ENCODE results near the gene CFHR1.
"Not testable (repeated sequence)": the region's sequence is repeated elsewhere in the genome, so short reads cannot be mapped to it uniquely, and the experiment has no call there.

CFHR1 gene

DNA sequence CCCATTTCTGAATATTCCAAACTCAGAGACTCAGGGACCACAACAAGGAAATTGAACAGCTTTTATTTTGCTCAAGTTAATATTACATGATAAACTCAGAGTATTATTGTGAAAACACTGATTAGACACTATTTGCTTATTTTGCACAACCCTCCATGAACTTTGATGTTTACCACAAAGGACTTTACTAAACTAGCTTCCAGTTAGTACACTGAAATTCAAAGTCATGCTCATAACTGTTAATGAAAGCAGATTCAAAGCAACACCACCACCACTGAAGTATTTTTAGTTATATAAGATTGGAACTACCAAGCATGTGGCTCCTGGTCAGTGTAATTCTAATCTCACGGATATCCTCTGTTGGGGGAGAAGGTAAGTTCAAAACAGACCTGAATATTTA, at the start of gene CFHR1:
CFHR1 (plus strand) TSS at position 201 of the 400 bp plus-strand sequence; CDS start at position 315, 114 bp downstream.
- not testable (repeated sequence) for DNase-seq

DNA sequence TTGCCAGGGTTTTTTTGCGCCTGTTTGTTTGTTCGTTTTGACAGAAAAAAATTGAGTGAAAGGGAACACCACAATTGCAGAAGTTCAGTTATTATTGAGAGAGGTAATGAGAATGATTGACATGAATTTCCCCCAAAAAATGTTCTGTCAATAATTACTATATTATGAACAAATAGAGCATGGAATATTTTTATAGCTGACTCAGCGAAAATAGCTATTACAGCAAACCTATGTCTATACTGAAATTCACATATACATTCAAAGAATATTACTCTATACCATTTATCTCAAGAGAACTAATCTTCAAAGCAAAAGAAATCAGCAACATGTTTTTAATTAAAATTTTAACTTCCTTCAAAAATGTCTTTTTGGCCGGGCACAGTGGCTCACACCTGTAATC, 49.7 kb upstream of the CFHR1 start:
- not testable (repeated sequence) for DNase-seq

- DNase-seq = no peak
Measured at GRCh38 chr1:196773713-196774112, 45.8 kb upstream of the CFHR1 start.

DNA sequence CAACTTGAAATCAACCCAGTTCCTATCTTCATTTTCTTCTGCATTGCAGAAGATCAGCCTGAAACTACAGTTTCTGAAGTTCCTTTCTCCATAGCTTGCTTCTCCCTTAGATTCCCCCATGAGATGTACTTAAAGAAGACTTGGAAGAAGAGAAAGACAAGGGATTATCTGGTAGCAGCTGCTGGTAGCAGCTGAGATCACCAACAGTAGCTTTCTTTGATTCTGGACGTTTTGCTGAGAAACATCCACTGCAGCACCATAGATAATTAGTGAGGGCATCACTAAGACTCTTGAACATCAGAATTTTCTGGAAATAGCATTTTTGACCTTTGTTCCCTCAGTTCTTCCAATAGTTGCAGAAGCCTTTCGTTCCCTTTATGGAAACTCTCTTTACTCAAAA, 45.4 kb upstream of the CFHR1 start:
- DNase-seq = no peak

GRCh38 chr1:196774603-196775002, 44.9 kb upstream of the CFHR1 start, which contains the start of gene CFHR3:
TSS of gene CFHR3 (plus strand) at chr1:196774840. CDS start at chr1:196774887, 47 bp downstream.
- no peak for DNase-seq

DNA sequence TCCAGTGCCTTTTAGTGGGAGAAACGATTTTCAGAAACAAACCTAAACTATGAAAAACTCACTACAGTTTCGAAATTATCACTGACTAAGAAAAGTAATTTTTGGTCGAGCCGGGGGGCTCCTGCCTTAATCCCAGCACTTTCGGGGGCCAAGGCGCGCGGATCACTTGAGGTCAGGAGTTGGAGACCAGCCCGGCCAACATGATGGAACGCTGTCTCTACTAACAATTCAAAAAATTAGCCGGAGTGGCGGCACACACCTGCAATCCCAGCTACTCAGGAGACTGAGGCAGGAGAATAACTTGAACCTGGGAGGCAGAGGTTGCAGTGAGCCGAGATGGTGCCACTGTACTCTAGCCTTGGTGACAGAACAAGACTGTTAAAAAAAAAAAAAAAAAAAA, 41.9 kb upstream of the CFHR1 start:
- no peak for DNase-seq

- DNase-seq = no peak
Measured at GRCh38 chr1:196779093-196779492, 40.4 kb upstream of the CFHR1 start.

DNA sequence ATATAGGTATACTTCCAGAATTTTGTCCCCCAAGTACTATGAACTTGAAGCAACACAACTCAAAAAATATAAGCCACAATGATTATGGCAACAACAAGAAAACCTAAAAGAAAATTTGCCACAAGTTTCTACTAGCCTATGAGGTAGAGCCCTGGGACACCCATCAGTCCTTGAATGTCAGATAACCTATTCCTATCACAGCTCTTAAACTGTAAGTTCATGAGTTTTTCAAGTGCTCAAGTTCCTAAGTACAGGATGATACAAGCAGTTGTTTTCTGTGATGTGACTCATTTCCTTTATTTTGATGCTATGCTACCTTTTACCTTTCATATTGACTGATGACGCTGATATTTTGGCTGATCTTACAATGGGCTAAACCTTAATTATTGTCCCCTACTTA, 28.3 kb upstream of the CFHR1 start:
- not testable (repeated sequence) for DNase-seq

GRCh38 chr1:196794103-196794502, 25.4 kb upstream of the CFHR1 start:
- DNase-seq = not testable (repeated sequence)

GRCh38 chr1:196797891-196798290, 21.6 kb upstream of the CFHR1 start:
- DNase-seq = no peak

- DNase-seq = not testable (repeated sequence)
Measured at GRCh38 chr1:196801920-196802319, 17.6 kb upstream of the CFHR1 start.

DNA sequence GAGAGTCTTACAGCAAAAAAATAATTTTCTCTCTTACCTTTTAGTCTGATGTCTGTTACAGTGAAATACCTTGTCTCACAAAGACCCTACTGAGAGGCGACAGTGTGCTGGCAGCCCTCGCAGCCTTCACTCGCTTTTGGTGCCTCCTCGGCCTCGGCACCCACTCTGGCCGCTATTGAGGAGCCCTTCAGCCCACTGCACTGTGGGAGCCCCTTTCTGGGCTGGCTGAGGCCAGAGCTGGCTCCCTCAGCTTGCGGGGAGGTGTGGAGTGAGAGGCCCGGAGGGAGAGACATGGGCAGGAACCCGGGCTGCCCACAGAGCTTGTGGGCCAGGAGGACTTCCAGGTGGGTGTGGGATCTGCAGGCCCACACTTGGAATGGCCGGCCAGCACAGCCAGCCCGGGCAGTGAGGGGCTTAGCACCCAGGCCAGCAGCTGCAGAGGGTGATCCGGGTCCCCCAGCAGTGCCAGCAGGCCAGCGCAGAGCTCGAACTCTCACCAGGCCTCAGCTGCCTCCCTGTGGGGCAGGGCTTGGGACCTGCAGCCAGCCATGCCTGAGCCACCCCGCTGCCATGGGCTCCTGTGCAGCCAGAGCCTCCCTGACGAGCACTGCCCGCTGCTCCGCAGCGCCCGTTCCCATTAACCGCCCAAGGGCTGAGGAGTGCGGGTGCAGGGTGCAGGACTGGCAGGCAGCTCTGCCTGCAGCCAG, 10.8 kb upstream of the CFHR1 start:
- DNase-seq = no peak

- not testable (repeated sequence) for DNase-seq
Measured at GRCh38 chr1:196817442-196817841, 2.1 kb upstream of the CFHR1 start.

DNA sequence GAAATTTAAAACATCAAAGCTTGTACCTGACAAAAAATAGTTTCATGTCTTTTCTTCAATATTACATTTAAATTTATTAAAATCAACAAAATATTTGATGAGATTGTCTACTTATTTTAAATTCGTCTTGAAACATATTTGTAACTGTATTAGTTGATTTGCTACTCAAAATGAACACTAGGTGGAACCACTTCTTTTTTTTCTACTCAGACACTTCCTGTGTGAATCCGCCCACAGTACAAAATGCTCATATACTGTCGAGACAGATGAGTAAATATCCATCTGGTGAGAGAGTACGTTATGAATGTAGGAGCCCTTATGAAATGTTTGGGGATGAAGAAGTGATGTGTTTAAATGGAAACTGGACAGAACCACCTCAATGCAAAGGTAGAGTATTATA, 8.3 kb downstream of the CFHR1 start:
- DNase-seq = not testable (repeated sequence)

DNA sequence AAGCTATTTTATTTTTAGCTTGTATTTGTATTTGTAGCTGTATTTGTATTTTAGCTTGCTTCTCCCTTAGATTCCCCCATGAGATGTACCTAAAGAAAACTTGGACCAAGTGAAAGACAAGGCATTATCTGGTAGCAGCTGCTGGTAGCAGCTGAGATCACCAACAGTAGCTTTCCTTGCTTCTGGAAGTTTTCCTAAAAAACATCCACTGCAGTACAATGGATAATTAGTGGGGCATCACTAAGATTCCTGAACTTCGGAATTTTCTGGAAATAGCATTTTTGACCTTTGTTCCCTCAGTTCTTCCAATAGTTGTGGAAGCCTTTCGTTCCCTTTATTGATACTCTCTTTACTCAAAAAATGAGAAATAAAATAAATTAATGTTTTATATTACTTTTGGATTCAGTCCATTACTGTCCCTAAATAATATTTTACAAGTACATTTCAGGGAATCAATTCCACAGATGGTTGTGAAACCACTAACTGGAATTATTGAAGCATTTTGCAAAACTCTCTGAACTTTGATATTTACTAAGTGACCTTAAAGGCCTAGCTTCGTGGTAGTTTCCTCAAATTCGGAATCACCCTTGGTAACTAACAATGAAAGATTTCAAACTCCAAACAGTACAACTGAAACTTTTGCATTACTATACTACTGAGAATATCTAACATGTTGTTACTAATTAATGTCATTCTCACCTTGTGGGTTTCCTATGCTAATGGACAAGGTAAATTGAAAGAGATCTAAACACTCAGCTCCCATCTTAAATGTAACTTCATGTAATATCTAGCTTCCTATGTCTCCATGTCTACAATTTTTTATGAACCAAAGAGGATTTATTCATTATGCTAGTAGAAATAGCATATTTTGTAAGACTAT, 30.3 kb downstream of the CFHR1 start:
- DNase-seq = not testable (repeated sequence)

DNA sequence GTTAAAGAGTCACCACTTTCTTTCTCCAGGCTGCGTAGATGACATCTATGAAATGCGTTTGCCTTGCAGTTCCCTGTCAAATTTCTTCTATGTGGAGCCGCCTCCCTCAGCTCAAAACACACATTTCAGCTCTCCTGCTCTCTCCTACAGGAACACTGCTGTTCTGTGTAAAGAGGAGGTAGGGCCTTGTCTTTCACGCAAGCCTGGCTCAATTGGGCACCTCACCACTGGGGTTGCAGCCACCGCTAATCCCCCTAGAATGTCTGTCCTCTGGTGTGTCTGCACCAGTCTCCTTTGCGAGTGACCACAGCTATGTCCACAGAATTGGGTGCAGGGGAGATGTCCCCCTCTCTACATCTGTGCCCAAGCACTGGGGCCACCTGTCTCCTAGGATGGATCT, 36.5 kb downstream of the CFHR1 start:
- no peak for DNase-seq

DNA sequence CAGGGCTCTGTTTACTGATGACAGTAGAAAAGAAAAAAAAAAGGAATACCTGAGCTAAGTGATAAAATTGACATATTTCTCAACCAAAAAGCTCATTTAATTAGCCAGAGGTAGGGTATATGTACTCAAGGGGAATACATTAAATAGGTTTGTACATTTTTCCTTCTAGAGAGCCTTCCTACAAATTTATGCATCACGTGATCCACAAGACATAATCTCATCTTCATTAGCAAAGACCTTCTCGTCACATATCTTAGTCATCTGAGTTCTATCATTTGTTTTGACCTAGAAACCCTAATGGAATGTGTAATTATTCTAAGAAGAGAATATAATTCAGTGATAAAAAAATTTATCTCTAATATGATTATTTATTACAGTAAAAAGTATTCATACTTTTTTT, 37.7 kb downstream of the CFHR1 start:
- no peak for DNase-seq

DNA sequence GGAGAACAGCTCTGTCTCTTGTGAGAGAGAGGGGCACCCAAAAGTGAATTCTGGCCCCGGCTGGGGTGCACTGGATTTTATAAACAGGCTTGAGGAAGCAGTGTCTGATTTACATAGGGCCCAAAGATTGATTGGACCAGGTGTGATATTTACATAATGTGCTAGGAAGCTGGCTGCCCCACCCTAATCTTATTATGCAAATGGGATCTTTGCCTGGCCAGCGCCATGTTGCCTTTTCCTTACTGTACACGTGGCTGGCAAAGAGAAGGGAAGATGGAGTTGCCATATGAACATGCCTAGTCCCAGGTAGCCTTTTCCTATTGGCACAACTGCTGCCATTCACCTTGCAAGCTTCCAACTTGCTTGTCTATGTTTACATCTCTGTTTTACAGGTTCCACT, 39.3 kb downstream of the CFHR1 start:
- no peak for DNase-seq

- DNase-seq = no peak
Measured at GRCh38 chr1:196860323-196860884, 40.9 kb downstream of the CFHR1 start.

- no peak for DNase-seq
Measured at GRCh38 chr1:196861429-196861828, 41.9 kb downstream of the CFHR1 start.

GRCh38 chr1:196866974-196867373, 47.4 kb downstream of the CFHR1 start:
- no peak for DNase-seq

DNA sequence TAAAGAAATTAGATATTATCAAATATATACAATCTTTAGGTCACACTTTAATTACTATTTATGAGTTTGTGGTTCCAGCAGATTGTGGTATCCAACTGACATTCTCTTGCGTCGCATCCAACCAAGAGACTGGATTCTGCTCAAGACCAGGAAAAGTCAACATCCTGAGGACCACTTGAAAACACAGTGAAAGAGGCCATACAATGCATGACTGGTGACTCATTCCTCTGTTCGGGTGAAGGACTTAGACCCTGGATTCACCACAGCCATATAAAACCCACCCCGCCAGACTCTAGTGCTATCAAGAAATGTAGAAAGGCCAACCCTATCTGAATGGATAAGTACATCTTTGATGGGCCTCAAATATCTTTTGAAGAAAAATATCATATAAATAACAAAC, 53.9 kb downstream of the CFHR1 start:
- no peak for DNase-seq

- no peak for DNase-seq
Measured at GRCh38 chr1:196875935-196876334, 56.4 kb downstream of the CFHR1 start.

DNA sequence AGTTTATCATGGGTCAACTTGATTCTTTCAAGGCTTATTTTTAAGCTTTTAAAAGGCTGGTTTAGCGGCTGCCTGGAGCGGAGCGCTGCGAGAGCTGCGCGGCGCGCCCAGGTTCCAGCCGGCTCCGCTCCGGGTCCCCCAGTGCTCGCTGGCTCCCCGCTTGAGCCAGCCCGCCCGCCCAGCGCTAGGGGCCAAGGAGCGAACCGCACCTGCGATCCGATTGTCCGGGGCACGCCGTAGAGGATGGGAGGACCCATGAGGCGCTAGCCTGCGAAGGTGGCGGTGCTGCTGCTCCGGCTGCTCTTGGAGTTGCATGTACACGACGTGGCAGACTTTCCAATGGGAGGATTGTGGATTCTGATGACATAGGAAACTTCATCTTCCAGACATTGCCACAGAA, 58.4 kb downstream of the CFHR1 start:
- peak; percentile 62 for DNase-seq
